ENCODE measurements around the gene SIX4.
A peak's percentile ranks its signal among the peaks of the same experiment; 100 is the strongest.

Gene SIX4

DNA sequence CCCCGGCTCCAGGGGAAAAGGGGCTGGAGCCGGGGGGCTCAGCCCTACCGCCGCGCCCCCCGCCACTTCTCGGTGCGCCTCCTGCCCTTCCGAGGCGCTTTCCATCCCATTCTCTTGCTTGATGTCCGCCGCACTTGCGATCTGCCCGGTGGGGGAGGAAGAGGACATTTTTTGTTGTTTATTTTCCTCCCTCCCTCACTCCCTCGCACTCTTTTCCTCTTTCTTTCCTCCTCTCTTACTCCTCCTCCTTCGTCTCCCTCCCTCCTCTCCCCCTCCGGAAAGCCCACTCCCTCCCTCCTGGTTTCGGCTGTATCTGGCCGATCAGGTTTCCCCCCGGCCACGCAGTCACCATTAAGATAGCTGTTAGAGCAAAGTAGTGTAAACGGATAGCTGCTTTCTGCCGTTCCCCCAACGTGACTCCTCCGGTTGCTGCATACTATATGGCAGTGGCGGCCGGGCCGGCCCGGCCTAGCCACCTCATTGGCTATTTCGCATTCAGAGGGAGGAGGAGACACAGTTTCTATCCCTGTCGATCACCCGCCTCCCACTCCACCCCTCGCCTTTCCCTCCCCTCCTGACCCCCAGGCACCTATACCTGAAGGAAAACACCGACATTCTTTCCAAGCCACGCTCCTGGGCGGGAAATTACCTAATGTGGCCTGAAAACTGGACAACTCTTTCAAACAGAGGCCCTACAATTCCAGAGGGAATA, at the start of gene SIX4:
Gene SIX4, minus strand, starts transcription at position 445 of the 712 bp plus-strand sequence. Its CDS starts 277 bp downstream, at position 168.
- peak within 1 kb of the TSS; percentile 97 for H3K27ac ChIP-seq
- TF ChIP-seq, protein P1, sequence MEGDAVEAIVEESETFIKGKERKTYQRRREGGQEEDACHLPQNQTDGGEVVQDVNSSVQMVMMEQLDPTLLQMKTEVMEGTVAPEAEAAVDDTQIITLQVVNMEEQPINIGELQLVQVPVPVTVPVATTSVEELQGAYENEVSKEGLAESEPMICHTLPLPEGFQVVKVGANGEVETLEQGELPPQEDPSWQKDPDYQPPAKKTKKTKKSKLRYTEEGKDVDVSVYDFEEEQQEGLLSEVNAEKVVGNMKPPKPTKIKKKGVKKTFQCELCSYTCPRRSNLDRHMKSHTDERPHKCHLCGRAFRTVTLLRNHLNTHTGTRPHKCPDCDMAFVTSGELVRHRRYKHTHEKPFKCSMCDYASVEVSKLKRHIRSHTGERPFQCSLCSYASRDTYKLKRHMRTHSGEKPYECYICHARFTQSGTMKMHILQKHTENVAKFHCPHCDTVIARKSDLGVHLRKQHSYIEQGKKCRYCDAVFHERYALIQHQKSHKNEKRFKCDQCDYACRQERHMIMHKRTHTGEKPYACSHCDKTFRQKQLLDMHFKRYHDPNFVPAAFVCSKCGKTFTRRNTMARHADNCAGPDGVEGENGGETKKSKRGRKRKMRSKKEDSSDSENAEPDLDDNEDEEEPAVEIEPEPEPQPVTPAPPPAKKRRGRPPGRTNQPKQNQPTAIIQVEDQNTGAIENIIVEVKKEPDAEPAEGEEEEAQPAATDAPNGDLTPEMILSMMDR (conservative IDR thresholded peaks at IDR 0.05) = no peak; the same call in 1 of the 2 replicates
- no peak; the same call in 1 of the 2 replicates for TF ChIP-seq ZFX (IDR thresholded peaks at IDR 0.05)

DNA sequence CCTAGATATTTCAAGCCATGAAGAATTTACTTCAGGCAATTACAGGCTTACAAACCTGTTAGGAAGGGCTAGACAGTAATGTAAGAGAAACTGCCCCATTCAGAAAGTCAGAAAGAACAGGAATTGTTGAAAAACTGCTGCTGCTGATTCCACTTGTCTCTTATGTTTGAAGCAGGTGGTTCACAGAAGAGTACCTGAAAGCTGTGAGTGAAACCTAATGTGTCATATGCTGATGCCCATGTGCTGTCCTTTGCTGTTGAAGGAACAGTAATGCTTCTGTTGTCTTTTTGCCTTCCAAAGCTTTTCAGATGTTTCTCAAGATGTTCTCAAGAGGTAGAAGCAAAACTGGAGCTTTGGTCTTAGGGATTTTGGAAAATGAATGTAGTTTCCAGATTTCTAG, 49.4 kb upstream of the SIX4 start:
- TF ChIP-seq, protein P1 (conservative IDR thresholded peaks at IDR 0.05) = no peak
- no peak for TF ChIP-seq ZFX (IDR thresholded peaks at IDR 0.05)
- H3K27ac ChIP-seq = no peak overlapping the region

DNA sequence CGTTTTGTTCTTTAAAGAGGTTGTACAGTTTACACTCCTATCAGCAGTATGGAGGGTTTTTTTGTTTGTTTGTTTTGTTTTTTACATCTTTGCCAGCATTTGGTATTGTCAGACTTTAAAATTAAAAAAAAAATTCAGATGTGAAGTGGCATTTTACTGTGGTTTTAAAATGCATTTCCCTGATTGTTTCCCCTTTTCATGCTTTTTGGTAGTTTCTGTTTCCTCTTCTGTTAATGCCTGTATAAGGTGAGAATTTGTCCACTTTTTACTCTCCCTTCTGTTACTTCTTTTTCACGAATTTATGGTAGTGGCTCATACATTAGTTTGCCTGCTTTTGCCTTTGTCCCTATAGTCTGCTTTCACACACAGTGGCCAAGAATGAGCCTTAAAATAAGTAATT, 47.0 kb upstream of the SIX4 start:
- H3K27ac ChIP-seq = no peak overlapping the region
- no peak for TF ChIP-seq ZFX (IDR thresholded peaks at IDR 0.05)
- TF ChIP-seq, protein P1 (conservative IDR thresholded peaks at IDR 0.05) = no peak

DNA sequence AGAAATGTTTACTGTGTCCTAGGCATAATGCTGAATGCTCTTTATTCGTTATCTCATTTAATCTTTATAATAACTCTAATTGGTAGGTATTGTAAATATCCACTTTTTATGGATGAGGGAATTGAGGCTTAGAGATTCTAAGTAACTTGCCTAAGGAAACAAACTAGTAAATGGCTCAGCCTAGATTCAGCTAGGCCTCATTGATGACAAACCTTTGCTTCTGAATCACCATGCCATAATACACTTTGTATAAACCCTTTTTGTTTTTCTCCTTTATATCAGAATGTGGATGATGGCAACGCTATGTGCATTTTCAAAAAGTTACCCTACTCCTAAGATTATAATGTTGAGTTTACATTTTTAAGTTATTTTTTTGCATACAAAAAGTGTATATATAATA, 44.5 kb upstream of the SIX4 start:
- TF ChIP-seq ZFX (IDR thresholded peaks at IDR 0.05) = no peak
- TF ChIP-seq, protein P1 (conservative IDR thresholded peaks at IDR 0.05) = no peak
- H3K27ac ChIP-seq = no peak overlapping the region

DNA sequence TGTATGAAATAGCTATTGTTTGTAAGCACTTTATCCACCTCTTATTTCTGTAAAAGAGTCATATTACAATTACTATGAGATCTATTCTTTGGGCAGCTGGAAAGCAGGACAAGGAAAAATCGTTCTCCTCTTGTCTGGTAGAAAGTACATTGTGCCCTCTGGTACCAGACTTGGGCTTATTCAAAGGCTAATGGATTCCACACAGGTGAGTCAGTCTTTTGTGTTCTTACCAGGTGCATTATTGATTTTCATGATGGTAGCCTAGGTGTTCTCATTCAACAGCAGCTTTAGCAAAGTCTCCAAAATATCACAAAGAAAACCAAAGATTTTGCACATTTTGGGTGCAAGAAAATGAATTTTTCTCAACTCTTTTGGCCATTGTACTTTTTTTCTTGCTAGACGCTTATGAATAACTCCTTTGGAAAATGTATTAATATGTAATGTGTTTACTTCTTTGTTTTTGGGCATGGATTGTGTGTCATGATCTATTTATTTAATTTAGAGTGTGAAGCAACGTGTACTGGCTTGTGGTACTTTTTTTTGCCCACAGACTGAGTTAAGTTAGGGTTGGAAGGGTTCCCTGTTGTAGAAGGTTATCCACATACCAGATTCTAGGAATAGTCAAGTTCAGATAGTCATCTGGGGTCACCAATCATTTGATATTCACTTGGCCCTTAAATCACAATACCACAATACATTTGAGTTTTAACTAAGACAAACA, 36.7 kb upstream of the SIX4 start:
- H3K27ac ChIP-seq = no peak overlapping the region
- TF ChIP-seq, protein P1 (conservative IDR thresholded peaks at IDR 0.05) = no peak
- TF ChIP-seq ZFX (IDR thresholded peaks at IDR 0.05) = no peak

DNA sequence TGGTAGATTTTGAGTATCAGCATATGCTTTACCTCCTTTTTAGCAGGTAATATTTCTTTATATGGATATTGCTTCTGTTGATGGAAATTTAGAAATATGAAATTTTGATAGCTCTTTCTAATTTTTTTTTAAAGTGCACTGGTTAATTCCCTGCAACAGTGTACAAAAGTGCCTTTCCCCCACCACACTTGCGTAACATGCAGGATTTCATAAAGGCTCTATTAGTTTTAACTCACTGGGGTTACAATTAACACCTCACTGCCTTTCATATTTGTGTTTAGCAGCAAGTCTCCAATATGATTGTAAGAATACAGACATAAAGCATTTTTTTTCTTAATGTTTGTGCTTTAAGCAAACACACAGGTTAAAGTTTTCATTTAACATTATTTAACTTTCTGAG, 36.1 kb upstream of the SIX4 start:
- no peak overlapping the region for H3K27ac ChIP-seq
- no peak for TF ChIP-seq ZFX (IDR thresholded peaks at IDR 0.05)

DNA sequence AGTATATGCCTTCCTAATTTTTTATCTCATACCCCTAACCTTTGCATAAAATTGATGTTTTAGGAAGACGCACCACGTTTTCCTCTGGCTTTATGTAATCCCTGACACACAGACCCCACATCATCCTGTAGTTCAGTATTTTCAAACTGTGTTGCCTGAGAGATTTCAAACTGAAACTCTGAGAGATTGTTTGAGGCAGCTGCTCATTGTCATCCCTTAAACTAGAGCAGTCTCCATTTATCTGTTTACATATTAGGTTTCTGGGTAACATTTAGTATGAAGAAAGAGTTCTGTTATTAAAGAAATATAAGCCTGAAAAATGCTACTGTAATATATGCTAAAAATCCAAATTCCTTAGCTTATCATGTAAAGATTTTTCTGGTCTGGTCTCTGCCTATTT, 34.7 kb upstream of the SIX4 start:
- H3K27ac ChIP-seq = no peak overlapping the region
- TF ChIP-seq ZFX (IDR thresholded peaks at IDR 0.05) = no peak
- TF ChIP-seq, protein P1 (conservative IDR thresholded peaks at IDR 0.05) = no peak

Data from C4-2B (cell line).